Small intestine (tissue), 7 donors: ENCODE results near the gene THOC1. TPM values are rescaled to one million over a fixed set of nuclear protein-coding genes. Genes with fewer than 3 reads are reported as not detected.

Experiments used
- DNase-seq, 2 donors: peaks; one replicate each; pipeline versions ENCODE4 v3.0.0 to v3.0.0-alpha.2; 2013
- FAIRE-seq: peaks from 2 replicates; lab custom pipeline; 2012; peaks lifted over from hg19 to GRCh38; lab: Jason Lieb, UNC
- H3K27ac ChIP-seq, 3 donors: one replicate each; pipeline ENCODE4 v1.5.1; 2013; ENCODE audit warnings: low read length in 2 of 3, mild to moderate bottlenecking in 2 of 3, control low read depth in 1 of 3, inconsistent platforms in 1 of 3, low read depth in 1 of 3, moderate library complexity in 1 of 3
- H3K27me3 ChIP-seq, 3 donors: one replicate each; pipeline ENCODE4 v1.6.1; 2013; ENCODE audit warnings: low read length in 3 of 3, inconsistent platforms in 1 of 3; ENCODE audit not compliant: control insufficient read depth in 3 of 3, insufficient read depth in 3 of 3
- H3K36me3 ChIP-seq, 3 donors: one replicate each; pipeline ENCODE4 v1.6.1; 2013; ENCODE audit warnings: low read length in 3 of 3, inconsistent platforms in 1 of 3, low read depth in 1 of 3, mild to moderate bottlenecking in 1 of 3, moderate library complexity in 1 of 3; ENCODE audit not compliant: control insufficient read depth in 3 of 3, insufficient read depth in 2 of 3
- H3K4me1 ChIP-seq, 3 donors: one replicate each; pipeline ENCODE4 v1.6.1; 2013; ENCODE audit warnings: low read length in 2 of 3, inconsistent platforms in 1 of 3, low read depth in 1 of 3, mild to moderate bottlenecking in 1 of 3, moderate library complexity in 1 of 3; ENCODE audit not compliant: control insufficient read depth in 3 of 3, insufficient read depth in 2 of 3
- H3K4me3 ChIP-seq, 3 donors: one replicate each; pipeline ENCODE4 v1.5.1; 2013; ENCODE audit warnings: low read length in 3 of 3, control low read depth in 1 of 3, inconsistent platforms in 1 of 3, low read depth in 1 of 3, mild to moderate bottlenecking in 1 of 3, moderate library complexity in 1 of 3
- H3K9me3 ChIP-seq, 2 donors: one replicate each; pipeline ENCODE4 v1.6.1; 2013; ENCODE audit warnings: low read depth in 1 of 2, low read length in 1 of 2; ENCODE audit not compliant: control insufficient read depth in 2 of 2, insufficient read depth in 1 of 2
- WGBS, 3 donors: extraction: QIAGEN DNeasy Blood & Tissue Kit; methylation state at CpG; one replicate each; pipeline ENCODE4 v1.1.7; 2013; 5-methylcytosine and 5-hydroxymethylcytosine counted together
- polyA plus RNA-seq, 4 donors: library from polyadenylated mRNA; stranded (reverse) in 3 of 4; unstranded in 1 of 4; fragments of 200-250 nt in 3 of 4; fragments of 120-200 nt in 1 of 4; gene quantifications; one replicate each; pipeline versions ENCODE4 v1.2.1 to v1.2.3, GENCODE V29; 2013
- donor health status: healthy with polysubstance abuse.
- donor health status: control.
- donor health status: control.
- donor health status: Bipolar disorder and iron deficiency.
- donor health status: healthy.

The THOC1 gene
- polyA plus RNA-seq, 4 donors, result 20.5 to 53.6 (median 23.5) TPM

DNA sequence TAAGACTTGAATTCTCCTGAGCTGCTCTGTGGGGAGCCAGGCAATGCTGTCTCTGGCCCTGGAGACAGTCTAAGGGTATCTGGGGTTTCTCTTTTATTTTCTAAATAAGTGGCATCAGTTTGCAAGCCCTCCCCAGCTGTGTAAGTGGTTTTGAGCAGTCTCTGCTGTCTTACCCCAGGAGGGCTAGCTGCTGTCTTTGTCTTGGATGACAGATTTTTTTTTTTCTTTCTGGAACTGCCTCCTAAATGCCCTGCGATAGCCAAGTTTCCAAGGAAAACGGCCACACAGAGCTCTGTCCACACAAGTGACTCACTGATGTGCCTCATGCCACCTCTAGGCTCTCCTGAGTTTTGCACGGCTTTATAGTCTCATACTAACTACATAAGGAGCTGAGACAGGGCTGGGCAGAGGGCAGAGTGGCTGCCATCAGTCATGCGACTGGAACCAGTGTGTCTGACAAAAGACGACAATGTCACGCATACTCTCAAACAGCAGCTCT is 37.2 kb upstream of the THOC1 start:
- H3K9me3 ChIP-seq, result no peaks in the 10 kb centered on the region
- H3K4me3 ChIP-seq, result no peak overlapping the region
- DNase-seq (no peak), FAIRE-seq (no peak)
- H3K36me3 ChIP-seq, result no peaks in the 10 kb centered on the region
- 67 to 75% (median 69%) methylated on average over 6 of the region's 6 CpGs for WGBS, 3 donors
- H3K27me3 ChIP-seq, result no peaks in the 10 kb centered on the region
- H3K4me1 ChIP-seq, result no peaks in the 10 kb centered on the region
- H3K27ac ChIP-seq, result no peak overlapping the region

DNA sequence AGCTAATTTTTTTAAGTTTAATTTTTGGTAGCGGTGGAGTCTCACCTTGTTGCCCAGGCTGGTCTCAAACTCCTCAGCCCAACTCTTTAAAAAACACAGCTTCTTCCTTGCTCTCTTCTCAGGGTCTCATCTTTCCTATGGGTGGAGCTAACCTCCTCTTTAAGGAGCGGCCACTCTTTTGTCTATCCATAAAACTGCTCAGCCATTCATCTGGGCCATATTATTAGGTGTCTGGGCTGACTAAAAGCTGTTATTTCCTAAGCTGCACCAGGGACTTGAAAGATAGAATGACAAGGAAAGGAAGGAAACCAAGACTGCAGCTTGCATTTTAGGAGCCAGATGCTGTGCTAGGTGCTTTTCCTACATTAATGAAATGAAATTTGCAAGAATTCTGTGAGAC is 35.8 kb upstream of the THOC1 start:
- H3K27ac ChIP-seq, result no peak overlapping the region
- no peaks in the 10 kb centered on the region for H3K36me3 ChIP-seq
- H3K4me3 ChIP-seq, result no peak overlapping the region
- no peaks in the 10 kb centered on the region for H3K27me3 ChIP-seq
- H3K4me1 ChIP-seq, result no peaks in the 10 kb centered on the region
- FAIRE-seq (no peak), DNase-seq (no peak)
- no peaks in the 10 kb centered on the region for H3K9me3 ChIP-seq
- whole genome bisulfite sequencing, 3 donors, result 92 to 98% (median 98%) methylated on average over 2 of the region's 2 CpGs

DNA sequence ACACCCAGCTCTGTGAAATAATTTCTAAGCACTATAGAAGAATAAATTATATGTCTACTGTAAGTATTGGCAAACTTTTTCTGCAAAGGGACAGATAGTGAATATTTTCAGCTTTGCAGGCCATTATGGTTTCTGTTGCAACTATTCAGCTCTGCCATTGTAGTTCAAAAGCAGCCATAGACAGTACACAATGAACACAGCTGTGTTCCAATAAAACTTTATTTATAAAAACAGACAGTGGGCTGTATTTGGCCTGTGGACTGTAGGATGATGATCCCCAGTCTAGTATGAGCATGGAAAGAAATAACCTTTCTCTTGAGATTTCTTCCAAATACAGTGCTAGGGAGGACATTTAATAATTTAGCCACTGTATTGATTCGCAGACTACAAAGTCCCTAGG is 35.2 kb upstream of the THOC1 start:
- no peaks in the 10 kb centered on the region for H3K4me1 ChIP-seq
- H3K27me3 ChIP-seq, result no peaks in the 10 kb centered on the region
- no peak overlapping the region for H3K4me3 ChIP-seq
- no peaks in the 10 kb centered on the region for H3K36me3 ChIP-seq
- H3K9me3 ChIP-seq, result no peaks in the 10 kb centered on the region
- DNase-seq (no peak), FAIRE-seq (no peak)
- WGBS, 3 donors, result 69 to 95% (median 91%) methylated on average over 1 of the region's 1 CpG
- H3K27ac ChIP-seq, result no peak overlapping the region

DNA sequence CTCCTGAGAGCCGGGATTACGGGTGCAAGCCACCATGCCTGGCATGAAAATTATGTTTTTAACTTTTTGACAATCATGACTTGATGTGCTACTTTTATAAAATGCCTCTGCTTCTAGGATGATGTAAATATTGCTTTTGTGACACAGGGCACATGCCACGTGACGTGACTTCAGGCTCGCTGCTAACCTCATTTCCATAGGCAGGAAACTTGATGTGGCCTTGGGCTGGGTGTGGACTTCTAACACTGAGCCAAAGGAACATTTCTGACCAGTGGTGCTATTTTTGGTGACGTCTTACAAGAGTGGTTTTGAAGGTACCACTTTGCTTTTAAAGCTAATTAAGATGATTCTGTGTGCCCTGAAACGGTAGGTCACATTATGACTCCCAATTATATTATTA is 34.2 kb upstream of the THOC1 start:
- Histone ChIP-seq H3K4me3 (no peak overlapping the region), H3K4me1 (no peaks in the 10 kb centered on the region), H3K27me3 (no peaks in the 10 kb centered on the region), H3K9me3 (no peaks in the 10 kb centered on the region), H3K27ac (no peak overlapping the region), H3K36me3 (no peaks in the 10 kb centered on the region)
- WGBS, 3 donors, result 82 to 88% (median 83%) methylated on average over 7 of the region's 7 CpGs
- DNase-seq (no peak), FAIRE-seq (no peak)

DNA sequence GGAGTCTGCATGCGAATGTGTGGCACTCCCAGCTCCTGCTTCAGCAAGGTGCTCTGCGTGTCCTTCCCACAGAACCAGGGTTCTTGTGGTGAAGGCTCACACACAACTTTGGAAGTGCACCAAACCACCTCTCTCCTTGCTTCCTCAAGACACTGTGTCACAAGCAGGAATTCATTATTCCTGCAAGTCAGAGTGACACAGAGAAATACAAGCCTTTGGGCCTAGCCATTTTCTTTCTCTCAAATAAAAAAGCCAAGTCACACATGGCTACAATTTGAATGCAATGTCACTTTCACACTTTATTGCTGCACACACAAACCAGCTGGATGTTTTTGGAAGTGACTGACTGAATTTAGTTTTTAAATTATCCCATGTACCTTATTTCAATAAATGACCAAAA is 30.1 kb upstream of the THOC1 start:
- 81 to 92% (median 87%) methylated on average over 2 of the region's 2 CpGs for WGBS, 3 donors
- FAIRE-seq (no peak), DNase-seq (no peak)
- H3K9me3 ChIP-seq, result no peaks in the 10 kb centered on the region
- no peak overlapping the region for H3K4me3 ChIP-seq
- no peaks in the 10 kb centered on the region for H3K27me3 ChIP-seq
- H3K27ac ChIP-seq, result no peak overlapping the region
- H3K36me3 ChIP-seq, result no peaks in the 10 kb centered on the region
- H3K4me1 ChIP-seq, result no peaks in the 10 kb centered on the region

DNA sequence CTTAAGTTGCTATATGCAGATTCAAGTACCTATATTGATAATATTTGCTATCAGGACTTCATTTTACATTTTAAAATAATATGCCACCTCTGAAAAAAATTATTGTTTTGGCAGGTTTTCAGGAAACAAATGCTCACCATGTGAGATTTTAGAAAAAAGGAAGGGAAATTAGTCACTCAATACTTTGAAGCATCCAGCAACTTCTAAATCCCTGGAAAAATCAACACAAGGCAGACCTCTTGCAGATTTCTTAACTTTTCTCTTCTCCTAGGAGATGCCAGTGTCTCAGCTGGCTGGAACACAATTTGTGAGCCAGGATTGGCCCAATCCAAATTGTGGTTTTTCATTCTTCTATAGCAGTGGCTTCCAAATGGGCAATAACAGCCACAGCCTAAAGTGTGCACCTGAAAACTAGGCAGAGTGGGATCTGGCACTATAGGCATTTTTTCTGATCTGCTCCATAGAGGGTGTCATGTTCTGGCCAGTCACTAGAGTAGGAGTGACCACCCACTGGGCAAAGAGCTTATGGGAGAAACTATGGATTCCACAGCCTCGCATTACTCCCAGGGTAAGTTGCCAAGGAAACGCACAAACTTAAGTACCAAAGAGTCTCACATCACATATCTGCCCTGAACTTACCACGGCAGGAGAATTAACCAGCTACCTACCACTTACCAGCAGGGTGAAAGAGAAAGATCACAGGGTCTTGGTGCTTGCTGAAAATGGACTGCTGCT is 28.1 kb upstream of the THOC1 start:
- H3K9me3 ChIP-seq, result no peaks in the 10 kb centered on the region
- H3K27ac ChIP-seq, result no peak overlapping the region
- DNase-seq, result no peak
- no peaks in the 10 kb centered on the region for H3K36me3 ChIP-seq
- WGBS, 3 donors, result 63 to 66% (median 65%) methylated on average over 3 of the region's 3 CpGs
- H3K4me1 ChIP-seq, result no peaks in the 10 kb centered on the region
- no peak for FAIRE-seq
- no peaks in the 10 kb centered on the region for H3K27me3 ChIP-seq
- no peak overlapping the region for H3K4me3 ChIP-seq

DNA sequence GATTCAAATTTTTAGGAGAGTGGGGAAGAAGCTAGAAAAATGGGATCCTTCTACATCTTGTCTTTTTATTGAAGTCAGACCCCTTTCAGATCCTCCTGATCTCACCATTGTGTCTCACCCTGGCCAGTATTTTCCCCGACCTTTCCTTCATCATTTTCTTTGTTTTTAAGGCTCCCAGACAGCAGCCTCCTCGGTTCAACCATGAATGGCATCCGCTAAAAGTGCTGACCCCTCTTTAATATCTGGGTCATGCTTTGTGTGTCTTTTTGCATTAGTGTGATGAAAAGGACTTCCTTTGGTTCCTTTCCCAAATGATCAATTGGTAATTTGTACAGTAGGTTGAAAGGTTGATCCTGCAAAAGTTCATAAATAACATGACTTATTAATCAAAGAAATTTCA is 26.7 kb upstream of the THOC1 start:
- FAIRE-seq (no peak), DNase-seq (no peak)
- Histone ChIP-seq H3K36me3 (no peaks in the 10 kb centered on the region), H3K4me3 (no peak overlapping the region), H3K4me1 (no peaks in the 10 kb centered on the region), H3K9me3 (no peaks in the 10 kb centered on the region), H3K27ac (no peak overlapping the region), H3K27me3 (no peaks in the 10 kb centered on the region)
- WGBS, 3 donors, result 76 to 87% (median 82%) methylated on average over 3 of the region's 3 CpGs

DNA sequence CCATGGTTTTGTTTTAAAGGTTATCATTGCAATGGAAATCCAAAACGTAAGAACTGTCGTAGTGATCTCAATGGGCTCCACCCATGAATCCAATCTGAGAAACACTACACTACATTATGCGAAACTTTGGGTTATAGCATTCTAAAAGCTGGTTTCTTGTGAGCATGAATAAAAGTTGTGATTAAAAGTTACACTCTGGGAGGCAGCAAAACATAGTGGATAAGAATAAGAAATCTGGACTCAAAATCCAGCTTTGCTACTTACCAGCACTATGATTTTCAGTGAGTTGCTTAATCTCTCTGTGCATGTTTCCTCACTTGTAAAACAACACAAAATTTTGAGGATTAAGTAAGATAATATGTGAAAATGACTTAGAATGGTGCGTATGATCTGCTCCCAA is 25.7 kb upstream of the THOC1 start:
- Histone ChIP-seq H3K36me3 (no peaks in the 10 kb centered on the region), H3K27me3 (no peaks in the 10 kb centered on the region), H3K9me3 (no peaks in the 10 kb centered on the region), H3K4me3 (no peak overlapping the region), H3K4me1 (no peaks in the 10 kb centered on the region), H3K27ac (no peak overlapping the region)
- 86 to 88% (median 87%) methylated on average over 4 of the region's 4 CpGs for WGBS, 3 donors
- DNase-seq (no peak), FAIRE-seq (no peak)

DNA sequence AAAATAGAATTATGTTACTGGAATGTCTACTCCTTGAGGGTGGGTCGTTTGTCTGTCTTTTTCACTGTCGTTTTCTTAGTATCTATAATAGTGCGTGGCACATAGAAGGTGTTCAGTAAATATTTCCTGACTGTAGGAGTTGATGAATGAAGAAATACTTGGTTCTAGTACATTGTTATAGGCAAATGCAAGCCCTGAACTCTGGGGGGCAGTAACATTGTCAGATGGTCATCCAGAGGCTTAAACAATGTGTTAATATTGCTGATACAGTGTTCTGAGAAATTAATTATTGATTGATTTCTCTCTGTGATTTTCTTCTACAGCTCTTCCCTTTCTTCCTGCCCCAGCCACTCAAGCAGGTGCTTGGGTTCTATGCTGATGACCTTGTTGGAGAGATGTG is 24.4 kb upstream of the THOC1 start:
- H3K27ac ChIP-seq, result no peak overlapping the region
- H3K27me3 ChIP-seq, result no peaks in the 10 kb centered on the region
- H3K9me3 ChIP-seq, result no peaks in the 10 kb centered on the region
- H3K4me3 ChIP-seq, result no peak overlapping the region
- H3K4me1 ChIP-seq, result no peaks in the 10 kb centered on the region
- no peaks in the 10 kb centered on the region for H3K36me3 ChIP-seq
- DNase-seq (no peak), FAIRE-seq (no peak)
- 58 to 65% (median 63%) methylated on average over 3 of the region's 3 CpGs for WGBS, 3 donors
